ENCODE results near the gene DNAH11.

Gene DNAH11

DNA sequence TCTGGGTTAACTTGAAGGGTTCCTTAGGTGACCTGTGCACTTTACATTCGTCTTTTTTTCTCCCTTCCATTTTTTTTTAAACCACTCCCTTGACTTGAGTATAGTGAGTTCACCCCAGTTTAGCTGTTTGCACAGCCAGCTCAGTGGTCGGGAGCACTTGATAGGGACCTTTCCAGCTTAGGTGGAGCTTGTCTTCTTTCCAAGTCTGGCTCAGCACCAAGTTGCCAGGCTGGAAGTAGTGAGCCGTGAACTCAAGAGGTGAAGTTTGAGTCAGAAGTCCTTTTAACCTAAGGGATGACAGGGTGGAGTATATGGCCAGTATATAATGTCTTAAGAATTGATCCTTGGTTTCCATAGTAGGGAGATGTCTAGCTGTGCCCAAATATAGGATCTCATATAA lies 7.2 kb downstream of the DNAH11 start:
- DNase-seq: no peak

DNA sequence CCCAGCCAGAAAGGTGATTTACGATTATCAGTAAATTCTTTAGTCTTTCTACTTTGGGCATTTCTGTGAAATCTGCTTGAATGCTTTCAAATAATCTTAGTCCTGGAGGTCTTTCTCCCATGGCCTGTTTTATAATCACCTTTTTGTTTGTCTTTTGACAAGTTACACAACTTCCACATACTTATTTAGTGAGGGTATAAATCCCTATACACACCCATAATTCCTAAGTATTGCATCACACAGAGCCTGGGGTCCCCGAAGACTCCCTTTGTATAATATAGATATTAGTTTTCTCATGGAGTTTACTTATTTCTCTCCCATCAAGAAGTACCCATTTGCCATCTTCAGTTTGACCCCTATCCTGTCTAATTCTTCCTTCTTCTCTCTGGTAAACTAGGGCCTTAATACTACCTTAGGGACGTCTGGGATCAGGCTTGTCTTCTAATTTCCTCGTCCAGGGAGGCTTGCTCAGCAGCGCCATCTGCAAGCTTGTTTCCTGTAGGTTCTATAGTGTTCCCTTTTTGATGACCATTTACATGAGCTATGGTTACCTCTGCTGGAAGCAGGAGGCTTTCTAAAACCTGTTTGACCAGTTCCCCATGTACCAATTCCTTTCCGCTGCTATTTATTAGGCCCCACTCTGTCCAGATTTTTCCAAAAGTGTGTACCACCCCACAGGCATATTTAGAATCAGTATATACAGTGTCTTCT lies 8.1 kb downstream of the DNAH11 start:
- no peak for DNase-seq

DNA sequence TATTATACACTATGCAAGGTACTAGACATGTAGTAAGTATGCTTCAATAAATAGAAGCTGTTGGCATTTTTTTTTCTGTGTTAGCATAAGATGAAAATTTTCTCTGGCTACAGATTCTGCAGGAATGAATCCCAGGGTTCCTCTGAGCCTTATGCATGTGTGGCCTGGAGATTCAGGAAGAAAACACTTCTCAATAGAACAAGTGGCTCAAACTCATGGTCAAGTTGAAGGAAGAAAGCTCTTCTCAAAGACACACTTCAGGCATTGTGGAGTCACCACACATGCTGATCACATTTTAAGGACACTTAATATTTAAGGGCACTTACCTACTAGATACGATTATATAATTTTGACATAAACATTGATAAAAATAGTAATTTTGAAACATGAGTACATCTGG lies 19.5 kb downstream of the DNAH11 start:
- no peak for DNase-seq

DNA sequence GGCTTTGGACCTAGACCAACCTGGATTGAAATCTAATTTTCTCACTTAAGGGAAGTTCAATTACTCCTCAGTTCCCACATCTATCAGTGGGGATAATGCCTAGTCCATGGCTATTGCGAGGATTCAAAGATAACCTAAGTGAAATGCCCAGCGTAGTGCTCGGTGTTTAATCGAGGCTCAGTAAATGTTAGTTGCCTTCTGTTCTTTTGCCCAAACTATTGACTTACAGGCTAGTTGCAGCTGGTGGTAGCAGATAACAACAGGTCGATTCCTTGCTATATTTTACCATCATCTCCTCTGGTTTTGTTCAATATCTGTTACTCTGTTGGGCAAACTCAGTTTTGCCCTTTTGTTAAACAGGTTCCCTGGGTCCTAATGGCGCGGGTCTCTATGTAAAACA lies 22.8 kb downstream of the DNAH11 start:
- DNase-seq: no peak

DNA sequence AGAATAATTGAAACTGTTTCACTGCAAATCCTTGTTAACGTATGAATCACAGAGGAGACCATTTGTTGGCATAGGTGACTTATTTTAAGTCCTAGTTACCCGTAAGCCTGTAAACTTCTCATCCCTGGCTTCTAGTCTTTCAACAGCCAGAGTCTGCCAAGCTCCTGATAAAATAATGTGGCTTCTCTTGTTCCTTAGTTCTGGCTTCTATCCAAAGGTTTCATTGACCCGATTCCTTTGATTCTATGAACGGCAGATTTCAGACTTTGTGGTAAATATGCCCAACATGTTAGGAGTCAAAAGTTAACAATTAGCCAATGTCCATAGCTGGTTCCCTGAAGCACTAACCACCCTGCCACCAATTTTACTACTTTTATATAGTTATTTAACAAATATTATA lies 23.3 kb downstream of the DNAH11 start:
- no peak for DNase-seq

DNA sequence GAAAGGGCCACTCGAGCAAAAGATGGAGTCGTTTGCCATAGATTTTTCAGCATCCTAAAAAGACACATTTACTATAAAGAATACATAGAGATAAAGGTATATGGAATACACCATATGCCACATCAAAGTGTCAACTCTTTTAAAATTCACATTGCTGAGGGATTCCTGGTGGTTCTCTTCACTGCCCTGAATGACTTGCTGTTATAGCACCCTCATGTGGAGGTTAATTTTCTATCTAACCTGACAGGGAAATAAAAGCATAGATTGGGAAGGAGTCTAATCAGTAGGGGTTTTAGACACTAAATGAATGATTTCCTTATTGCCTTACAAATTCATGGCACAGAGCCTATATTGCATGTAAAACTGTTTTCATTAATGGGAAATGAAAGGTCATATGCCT lies 25.9 kb downstream of the DNAH11 start:
- DNase-seq: no peak

DNA sequence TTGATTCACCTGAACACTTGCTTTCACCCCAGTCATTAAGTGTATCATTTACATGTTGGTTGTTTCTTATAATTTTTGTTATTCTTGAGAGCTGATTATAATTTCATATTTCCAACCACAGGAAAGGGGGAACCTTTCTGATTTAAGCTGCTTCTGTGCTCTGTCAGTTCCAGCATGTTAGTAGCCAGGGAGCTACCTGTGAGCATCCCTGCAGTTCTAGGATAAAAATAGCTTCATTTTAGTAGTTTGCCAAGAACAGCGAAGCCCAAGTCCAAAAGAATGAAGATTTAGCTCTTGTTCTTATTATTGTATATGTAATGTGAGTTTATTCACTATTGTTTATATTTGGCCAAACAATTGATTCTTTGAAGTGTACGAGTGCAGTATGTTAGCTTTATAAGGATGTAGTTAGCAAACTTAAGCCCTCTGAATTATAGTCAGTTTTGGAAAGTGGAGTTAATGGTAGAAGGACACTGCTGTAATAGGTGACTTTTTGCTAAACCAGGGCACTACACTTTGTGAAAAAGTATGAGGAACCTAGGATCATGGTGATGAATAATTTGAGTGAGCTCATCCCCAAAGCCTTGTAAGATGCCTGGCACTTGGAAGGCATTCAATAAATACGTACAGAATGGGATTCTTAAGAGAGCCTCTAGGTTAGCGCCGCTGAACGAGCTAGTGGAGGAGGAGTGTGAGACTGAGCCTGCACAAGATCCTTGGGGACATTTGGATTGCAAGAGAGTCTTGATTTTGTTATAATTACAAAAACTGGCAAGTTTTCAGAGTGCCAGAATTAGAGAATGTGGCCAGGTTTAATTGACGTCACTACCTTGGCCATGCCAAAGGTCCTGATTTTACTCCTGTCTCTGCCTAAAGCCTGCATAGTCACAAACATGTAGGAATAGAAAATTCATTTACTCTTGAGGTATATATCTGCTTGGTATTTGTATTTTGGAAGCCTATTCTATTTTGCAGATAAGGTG lies 29.8 kb downstream of the DNAH11 start:
- no peak for DNase-seq

DNA sequence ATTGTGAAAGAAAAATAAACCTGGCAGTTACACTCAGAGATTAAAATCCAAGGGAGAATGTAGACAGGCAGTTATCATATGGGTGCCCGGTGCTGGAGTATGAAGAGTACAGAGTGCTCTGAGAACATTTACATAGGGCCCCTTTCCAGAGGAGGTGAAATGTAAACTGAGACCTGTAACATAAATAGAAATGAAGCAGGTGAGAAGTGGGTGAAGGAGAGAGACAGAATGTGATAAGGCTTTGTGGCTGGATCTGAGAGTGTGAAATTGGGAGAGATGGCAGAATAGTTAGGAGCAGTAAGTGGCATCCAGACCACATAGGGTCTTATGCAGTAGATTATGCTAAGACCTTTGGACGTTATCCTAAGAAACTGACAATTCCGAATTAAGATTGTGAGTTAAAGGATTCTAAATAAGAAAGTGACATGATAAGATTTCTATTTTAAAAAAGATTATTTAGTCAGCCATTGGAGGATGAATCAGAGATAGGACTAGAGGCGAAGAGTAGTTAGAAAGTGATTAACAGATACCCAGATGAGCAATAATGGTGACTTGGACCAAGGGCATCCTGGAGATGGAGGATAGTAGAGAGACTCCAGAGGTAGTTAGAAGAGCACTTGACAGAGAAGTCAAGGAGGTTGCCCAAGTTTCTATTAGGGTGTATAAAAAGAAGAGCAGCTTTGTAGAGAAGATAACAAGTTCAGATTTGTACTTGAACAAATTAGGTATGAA lies 36.7 kb downstream of the DNAH11 start:
- DNase-seq: no peak

DNA sequence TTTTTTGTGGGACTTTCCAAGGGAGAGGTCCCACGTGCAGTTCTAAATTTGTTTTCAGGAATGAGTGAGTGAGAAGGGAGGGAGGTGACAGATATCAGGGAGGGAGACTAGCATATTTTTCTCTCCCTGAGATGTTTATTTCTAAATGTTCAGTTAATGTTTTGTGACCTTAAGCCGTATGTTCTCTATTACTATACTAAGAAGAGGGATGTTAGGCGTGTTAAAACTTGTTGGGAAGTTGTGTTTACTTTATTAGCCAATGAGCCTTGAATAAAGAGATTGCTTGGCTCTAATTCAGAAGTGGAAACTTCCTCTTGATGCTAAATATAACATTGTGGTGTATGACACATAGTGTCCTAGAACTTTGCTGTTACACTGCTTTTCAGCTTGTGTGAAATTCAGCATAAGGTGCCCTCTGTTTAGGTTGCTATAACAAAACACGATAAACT lies 37.3 kb downstream of the DNAH11 start:
- no peak for DNase-seq

DNA sequence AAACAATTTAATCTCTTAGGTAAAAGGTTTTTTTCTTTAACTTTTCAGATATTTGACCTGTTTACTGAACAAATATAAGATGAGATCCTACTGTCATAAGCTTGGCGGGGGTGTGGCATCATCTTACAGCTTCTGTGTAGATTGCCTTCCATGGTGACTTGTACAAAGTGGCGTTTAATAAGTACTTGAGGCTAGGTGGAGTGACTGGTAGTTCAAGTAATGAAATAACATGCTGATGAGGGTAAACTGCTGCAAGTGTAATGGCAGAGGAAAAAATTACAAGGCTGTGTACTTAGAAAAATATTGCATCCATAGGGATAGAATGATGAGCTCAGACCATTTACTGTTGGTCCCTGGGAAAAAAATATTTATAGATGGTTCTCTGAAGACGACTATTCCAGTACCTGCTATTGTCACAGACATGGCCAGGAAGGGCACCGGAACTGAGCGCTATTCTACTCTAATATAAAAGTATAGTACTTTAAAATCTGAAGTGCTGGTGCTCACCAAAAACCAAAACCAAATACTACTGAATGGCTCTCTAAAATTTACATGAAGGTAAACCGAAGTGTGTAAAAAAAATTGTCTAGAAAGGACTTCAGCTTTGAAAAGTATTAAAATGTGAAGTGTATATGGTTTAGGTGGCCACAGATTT lies 42.4 kb downstream of the DNAH11 start:
- DNase-seq: no peak

DNA sequence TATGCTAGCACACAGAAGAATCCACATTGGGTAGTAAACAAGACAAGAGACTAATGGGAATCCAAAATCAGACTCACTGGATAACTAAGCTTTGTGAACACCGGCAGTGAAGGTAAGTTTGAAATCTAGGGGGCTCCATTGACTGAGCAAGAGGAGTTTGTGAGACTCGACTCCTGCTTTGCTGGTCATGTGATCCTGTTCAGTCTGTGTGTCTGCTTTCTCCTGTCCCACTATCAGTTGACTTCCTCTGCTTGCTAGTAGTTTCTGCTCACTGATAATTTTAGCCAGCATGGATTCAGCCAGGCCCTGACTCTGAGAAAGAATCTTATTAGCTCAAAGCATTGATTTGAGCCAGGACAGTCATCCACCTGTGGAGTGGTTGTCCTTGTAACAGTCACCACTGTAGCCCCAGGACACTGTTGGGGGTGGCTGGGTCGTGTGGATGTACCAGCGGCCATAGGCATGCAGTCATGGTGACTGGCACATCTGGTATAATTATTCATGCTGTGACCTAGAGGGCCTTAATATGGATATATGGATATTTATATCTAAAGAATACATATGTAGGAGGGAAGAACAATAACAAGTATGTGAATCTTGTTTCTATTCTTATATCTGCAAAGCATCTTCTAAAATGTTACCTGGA lies 44.4 kb downstream of the DNAH11 start:
- DNase-seq: no peak

DNA sequence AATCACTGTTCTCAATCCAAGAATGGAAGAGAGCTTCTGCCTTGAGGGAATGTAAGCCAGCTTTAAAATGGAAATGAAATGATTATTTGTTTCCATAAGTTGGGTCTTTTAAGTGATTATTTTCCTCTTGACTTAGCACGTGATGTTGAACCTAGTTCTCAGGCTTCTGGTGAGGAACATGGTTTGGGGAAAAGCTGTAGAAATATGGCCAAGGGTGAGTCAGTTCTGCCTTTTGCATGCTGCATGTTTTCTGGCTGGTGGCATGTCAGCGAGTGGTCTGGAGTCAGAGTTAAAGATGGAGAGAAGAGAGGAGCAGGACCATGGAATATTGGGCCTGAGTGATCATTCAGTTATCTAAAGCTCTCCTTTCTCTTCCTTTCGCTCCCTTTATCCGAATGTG lies 54.0 kb downstream of the DNAH11 start:
- no peak for DNase-seq

DNA sequence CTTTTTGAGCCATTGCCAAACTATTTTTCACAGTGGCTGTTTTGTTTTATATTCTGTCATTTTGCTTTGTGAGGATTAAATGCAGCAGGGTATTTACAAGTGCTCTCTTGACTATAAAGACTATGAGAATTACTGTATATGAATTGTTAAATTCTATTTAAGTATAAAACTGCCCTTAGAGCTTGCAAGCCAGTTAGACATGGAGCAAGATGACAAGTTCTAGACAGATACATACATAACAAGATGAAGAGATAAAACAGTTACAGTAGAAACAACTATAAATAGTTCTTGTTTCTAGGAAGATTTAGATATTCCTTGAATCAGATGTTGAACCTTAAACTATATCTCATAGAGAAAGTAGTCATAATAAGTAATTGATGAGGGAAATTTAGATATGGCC lies 60.6 kb downstream of the DNAH11 start:
- DNase-seq: no peak

DNA sequence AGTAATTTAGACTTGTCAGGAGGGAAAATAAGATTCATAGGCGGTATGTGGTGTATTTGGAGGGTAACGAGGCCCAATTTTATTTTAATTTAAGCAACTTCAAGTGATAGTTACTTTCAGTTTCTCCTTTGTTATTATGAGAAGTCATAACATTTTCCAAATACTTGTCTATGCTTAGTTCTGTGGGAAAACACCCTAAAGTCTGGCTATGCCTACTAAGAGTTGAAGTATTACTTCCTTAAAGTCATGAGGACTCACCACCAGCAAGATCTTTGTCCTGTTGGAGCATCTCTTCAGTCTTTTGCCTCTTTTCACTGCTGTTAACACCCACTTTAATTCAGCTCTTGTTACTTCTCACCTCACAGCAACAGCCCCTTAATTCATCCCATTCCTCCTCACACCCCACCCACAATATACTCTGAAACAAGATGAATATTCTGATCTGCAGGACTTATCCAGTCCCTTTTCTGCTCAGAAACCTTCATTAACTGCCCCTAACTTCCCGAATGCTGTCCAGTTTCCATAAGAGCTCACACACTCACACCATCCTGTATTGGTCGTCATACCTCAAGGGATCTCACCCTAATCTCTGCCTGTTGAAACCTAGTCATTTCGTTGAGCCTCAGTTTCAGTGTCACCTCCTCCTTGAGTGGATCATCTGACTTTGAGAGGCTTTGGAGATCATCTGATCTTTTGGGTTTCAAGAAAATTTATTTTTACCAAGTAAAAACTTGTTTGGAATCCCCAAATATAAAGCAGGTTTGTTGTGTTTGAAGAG lies 61.3 kb downstream of the DNAH11 start:
- DNase-seq: no peak

DNA sequence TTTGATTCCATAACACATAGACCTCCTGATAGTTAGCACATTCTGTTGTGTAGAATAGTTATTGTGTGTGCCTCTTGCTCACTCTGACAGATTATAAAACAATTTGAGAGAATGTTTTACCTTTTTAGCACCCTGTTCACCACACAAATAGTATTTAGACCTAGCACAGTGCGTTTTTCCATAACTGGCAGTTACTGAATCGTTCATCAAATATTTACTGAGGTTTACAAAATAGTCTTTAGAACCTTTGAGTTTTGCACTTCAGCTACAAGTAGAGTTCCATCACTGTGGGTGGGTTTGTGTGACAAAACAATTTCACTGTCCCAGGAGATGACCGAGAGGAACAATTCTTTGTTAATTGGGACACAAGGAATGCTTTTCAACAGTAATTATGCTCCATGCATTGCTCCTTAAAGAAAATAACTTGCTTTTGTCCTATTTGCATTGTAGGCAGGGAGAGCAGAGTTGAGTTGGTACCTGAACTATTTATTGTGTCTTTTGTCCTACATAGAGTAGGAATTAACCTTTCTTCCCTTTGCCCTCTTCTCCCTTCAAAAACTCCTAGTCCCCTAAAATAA lies 62.3 kb downstream of the DNAH11 start:
- DNase-seq: no peak

DNA sequence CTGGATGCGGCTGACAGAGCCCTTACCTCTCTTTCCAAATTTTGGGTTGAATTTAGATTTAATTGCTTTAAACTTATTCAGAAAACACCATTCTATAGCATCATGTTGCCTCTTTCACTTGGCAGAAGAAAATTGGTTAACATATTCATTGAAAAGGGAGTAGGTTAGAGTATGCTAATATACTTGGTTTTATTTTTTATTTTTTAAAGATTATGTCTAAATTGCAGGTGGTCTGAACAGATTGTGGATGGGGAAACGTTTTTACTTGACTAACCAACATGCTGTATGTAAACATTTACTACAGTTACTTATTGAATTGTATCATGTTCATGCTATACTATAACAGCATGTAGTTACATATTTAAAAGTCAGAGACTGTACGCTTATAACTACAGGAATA lies 65.6 kb downstream of the DNAH11 start:
- DNase-seq: no peak

DNA sequence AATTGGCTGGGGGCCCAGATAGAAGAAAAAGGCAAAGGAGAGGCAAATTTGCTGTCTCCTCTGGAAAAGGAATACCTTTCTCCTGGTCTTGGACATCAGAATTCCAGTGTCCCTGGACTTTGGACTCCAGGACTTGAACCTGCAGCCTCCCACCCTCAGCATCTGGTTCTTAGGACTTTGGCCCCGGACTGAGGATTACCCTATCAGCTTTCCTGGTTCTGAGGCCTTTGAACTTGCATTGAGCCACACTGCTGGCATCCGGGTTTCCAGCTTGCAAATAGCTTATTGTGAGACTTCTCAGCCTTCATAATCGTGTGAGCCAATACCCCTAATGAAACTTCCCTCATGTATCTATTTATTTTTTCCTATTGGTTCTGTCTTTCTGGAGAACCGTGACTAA lies 68.3 kb downstream of the DNAH11 start:
- DNase-seq: no peak

DNA sequence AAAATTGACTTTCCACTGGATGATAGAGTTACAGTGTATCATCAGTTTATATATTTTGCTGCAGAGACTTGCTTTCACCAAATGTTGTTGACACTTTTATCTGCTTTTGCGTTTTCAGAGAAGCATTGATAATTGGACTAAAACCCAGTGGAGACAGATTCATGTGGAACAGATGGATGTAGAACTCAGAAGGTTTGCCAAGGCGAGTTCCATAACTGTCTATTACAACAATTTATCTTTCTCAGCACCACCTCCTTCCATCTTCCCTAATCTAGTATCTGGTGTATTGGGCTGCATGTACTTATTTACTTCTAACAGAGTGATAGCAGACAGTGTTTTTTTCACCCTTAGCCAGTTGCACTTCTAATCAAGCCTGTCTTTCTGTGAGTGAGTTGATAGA lies 73.3 kb downstream of the DNAH11 start:
- no peak for DNase-seq

DNA sequence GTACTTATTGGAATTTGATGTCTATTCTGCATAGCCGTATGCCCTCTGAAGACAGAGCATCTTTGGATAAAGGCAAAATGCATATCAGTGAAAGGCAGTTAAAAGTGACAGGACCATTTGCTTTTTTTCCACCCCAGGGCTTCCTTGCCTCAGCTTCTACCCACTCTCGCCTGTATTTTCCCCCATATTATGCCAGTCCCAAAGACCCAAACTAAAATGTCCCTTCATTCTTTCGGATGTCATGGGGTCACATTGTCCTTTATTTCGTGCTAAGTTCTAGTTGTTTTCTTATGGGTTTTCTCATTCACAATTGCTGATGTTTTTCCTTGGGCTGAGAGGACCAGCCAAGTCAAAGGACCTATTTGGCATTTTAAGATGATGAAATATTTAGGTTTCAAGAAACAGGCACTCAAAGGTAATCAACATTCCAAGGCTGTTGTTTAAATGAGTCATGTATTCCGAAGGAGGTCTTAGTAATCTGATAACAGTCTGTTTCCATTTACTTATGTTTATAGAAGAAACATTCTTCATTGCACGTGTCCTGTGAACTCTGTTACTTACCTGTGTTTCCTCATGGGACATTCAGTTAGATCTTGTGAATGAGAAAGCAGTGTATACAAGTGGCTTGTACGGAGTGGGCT lies 74.1 kb downstream of the DNAH11 start:
- DNase-seq: no peak

DNA sequence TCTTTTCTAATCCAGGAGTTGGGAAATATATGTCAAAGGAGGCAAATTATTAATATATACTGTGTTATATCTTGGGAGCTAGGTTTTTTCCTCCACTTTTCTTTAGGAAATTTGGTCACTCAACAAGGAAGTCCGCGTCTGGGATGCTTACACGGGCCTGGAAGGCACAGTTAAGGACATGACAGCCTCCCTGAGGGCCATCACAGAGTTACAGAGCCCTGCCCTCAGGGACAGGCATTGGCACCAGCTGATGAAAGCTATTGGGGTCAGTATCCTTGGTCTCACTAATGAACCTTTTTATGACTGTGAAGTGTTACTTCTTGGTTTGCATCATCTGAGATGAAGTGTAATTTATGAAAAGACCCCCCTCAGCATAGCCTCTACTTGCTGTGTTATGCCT lies 74.7 kb downstream of the DNAH11 start:
- DNase-seq: no peak

DNA sequence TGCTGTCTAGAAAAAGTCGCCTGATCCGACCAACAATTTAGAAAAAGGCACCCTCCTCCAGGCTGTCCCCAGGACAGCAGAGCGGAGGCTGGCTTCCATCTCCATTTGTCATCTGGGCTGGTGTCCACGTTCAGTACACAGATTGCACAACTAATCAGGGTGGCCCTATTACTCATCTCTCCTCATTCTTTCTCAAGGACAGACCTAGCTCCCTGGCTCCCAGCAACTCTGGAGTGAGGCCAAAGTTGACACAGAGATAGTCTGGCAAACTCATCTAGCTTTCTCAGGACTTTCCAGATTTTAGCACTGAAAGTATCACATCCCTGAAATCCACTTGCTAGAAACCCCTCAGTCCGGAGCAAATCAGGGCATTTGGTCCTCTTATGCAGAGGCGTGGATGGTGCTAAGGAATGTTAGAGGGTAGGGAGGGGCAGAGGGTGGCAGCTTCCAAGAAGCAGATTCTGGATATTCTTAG lies 75.1 kb downstream of the DNAH11 start:
- DNase-seq: no peak

All from NCI-H187 (cell line).